ELR (cell line): ENCODE results near the gene EXOC3L1.

Experiments used
- DNase-seq: peaks from one replicate; pipeline ENCODE4 v3.0.0-alpha.2; 2015; ENCODE audit warnings: low read depth

Gene EXOC3L1

DNA sequence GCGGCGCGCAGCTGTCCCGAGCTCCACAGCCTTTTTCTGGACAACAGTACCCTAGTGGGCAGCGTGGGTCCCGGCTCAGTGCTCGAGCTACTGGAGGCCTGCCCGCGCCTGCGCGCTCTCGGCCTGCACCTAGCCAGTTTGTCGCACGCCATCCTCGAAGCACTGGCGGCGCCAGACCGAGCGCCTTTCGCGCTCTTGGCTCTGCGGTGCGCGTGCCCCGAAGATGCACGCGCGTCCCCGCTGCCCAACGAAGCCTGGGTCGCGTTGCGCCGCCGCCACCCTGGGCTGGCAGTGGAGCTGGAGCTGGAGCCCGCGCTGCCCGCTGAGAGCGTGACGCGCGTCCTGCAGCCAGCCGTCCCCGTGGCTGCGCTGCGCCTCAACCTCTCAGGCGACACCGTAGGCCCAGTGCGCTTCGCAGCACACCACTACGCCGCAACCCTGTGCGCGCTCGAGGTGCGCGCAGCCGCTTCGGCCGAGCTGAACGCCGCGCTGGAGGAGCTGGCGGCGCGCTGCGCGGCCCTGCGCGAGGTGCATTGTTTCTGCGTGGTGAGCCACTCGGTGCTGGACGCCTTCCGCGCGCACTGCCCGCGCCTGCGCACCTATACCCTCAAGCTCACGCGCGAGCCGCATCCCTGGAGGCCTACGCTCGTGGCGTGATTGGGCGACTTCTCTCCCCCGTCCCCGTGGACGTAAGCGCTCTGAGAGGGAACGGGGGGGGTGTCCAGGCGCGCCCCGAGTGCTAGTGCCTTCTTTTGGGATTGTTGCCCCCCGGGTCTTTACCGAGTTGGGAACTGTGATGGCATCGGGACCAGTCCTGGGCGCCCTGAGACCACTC lies 26.6 kb downstream of the EXOC3L1 start:
- DNase-seq, result peak; percentile 42

DNA sequence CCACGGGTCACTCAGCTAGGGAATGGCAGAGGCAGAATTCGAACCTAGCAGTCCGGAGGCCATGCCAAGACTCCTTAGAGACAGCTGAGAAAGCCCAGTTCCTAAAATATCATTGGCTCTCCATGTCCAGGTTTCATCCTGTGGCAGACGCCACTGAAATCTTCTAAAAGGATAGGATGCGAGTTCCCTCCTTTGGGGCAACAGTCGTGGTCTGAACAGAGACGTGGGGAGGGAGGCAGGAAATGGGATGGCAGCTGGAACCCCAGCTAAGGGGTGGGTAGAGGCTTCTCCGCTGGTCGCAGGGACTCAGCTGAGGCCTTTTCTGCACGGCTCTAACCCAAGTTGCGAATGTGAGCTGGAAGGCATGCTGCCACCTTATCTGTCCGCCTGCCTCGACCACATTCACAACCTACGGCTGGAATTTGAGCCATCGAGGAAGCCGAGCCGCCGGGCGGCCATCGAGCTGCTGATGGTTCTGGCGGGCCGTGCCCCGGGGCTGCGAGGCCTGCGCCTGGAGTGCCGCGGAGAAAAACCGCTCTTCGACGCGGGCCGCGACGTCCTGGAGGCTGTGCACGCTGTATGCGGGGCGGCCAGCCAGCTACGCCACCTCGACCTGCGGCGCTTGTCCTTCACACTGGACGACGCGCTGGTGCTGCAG lies 27.3 kb downstream of the EXOC3L1 start:
- peak; percentile 36 for DNase-seq

DNA sequence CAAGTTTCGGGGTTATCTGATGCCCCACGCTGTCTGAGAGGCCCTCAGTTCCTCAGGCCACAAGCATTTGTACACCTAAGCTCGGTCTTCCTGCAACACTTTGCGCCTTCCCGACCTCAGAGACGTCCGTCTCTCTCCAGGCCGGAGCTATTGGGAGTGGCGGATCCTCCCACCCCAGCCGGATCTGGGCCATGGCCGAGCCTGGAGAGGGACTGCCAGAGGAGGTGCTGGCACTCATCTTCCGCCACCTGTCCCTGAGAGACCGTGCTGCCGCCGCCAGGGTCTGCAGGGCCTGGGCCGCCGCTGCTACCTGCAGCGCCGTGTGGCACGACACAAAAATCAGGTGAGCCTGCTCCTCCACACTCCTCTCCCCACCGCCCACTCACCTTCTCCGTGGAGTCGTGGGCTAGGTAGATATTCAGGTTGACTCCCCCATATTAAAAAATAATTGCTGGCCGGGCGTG lies 28.3 kb downstream of the EXOC3L1 start:
- no peak for DNase-seq

DNA sequence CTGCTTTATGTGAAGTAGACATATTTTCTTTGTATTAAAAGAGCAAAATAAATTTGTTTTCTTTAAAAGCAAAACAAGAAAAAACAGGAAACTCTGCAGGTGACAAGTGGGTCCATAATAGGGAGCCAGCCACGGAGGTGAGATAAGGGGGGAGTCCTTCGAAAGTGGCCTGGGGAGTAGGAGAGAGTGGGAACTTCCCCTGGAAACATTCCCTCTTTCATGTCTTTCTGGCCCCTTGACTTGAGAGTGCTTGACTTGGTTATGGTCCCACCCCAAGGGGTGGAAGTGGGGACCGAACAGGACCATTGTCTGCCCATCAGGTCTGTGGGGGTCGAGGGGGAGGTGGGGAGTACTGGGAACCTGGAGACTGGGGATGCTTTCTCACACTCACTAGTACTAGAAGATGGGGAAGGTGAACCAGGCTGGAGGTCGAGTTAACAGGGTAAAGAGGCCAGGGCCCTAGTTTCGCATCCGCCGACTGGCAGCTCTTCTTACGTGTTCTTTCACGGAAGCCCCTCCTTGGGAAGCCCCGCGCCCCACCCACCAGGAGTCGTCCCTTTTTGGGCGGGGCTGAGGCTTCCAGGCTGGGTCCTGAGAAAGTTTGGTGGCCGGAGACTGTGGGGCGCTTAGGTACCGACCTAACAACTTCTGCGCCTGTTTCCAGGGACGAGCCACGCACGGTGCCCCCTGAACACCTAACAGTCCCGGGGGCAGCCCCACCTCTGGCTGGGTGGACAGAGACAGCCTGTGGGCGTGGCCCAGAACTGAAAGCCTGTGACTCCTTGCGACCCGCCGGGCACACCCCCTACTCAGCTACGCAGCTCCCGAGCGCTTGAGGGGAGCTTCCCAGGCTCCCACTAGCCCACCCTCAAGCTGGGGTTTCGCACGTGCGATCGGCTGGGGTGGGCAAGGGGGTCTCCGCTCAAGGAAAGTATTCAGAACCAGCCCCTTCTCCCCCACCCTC lies 31.0 kb downstream of the EXOC3L1 start:
- peak; percentile 57 for DNase-seq

DNA sequence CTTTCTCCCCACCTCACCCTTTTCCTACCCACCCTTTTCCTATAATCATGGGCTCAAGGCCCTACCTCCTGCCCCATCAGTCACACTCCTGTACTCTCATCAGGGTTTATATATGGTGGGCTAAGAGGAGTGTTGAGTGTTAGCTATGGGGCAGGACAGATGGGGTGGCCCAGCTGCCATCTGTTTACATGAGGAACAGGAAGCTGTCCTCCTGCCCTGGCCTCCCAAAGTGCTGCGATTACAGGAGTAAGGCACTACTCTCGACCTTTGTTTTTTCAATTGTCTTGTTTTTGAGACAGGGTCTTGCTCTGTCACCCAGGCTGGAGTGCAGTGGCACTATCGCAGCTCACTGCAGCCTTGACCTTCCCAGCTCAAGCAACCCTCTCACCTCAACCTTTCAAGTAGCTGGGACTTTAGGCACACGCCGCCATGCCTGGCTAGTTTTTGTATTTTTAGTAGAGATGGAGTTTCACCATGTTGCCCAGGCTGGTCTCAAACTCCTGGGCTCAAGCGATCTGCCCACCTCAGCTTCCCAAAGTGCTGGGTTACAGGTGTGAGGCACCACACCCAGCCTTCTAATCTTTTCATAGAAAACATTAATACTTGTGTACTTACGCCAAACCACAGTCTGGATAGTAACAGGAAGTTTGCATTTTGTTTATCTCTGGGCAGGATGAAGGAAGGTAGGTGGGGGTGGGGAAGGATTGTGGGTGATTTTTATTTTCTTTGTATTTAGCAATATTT lies 31.9 kb downstream of the EXOC3L1 start:
- DNase-seq, result no peak

DNA sequence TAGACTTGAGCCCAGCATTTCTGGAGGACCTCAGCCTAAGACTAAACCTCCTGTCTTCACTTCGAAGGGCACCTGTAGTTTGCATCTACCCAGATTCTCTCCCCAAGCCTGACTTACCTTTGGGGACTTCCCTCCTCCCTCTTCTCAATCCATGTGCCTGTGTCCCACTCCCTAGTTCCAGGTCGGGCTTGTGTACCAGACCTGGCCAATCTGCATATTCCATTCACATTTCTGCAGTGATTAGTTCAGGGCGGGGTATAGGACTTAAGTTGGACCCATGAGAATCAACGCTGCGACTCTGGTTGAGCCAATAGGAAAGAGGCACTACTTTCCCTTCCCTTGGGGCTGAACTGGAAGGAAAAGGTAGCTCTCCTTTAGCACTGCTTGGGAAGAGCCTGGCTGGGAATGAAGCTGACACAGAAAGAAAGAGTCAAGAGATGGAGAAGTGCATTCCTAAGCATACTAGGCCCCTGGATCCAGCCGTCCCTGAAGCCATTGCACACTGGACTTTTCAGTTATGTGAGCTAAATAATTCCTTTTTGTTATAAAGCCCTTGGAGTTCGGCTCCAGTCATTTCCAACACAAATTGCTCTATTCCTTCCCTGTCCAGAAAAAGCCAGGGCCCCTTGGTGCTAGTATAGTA lies 32.7 kb downstream of the EXOC3L1 start:
- no peak for DNase-seq

DNA sequence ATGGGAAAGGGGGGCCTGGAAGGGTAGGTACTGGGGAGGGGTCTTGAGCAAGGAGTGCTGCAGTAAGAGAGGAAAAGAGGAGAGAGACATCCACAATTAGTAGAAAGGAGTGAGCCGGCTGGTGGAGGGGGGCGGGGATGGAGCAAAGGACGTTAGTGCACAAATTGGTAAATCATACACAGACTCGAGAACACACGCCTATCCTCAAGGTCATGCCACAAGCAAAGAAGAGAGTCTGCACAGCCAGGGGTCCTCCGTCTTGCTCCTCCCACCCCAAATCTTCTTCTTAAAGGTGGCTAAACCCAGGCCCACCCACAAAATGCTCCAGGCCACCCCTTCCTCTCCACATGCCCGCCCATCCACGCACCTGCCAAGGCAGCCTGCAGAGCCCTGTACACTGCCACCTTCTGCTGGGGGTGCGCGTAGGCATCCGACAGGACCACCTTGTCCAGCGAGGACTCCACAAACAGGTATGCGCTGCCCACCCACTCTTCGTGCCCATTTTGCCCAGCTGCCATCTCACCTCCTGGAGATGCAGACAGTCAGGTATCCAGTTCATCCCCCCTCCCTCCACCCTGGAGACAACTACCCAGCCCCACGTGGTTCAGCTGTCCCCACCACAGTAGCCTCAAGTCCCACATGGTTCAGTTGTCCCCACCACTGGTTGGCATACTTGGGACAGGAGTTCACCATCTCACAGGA lies 33.6 kb downstream of the EXOC3L1 start:
- DNase-seq, result no peak

DNA sequence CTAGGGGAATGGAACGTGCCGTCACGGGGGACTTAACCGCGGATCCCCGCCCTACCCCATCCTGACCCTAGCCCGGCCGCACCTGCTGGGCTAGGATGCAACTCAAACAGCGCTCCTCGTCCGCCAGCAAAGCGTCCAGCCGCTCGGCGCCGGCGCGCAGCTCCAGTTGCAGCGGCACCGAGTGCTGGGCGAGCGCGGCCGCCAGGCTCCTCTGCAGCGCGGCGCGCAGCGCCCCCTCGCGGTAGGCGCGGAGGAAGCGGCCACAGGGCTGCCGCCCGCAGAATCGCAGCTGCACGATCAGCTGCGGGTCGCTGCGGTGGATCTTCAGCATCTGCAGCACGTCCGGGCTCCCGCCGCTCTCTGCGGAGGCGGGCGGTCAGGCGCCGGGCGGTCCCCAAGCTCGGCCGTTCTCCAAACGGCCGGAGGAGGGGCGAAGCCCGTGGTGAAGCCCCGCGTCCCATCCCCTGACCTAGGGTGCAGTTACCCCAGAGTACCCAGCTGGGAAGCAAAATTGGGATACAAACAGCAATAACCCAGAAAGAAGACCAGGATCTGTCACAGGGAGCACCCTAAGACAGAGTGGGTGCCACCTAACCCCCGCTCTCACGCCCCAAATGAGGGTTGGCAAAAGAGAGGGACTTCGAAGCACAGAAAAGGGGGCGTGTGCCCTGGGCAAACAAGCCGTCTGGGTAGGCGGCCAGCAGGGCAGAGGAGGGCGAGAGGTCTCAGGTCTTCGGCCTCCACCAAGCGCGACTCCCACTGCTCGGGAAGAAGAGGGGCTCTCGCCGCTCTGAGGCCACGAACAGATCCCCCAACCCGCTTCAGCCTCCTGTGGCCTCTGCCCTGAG lies 34.4 kb downstream of the EXOC3L1 start:
- DNase-seq, result peak; percentile 79

DNA sequence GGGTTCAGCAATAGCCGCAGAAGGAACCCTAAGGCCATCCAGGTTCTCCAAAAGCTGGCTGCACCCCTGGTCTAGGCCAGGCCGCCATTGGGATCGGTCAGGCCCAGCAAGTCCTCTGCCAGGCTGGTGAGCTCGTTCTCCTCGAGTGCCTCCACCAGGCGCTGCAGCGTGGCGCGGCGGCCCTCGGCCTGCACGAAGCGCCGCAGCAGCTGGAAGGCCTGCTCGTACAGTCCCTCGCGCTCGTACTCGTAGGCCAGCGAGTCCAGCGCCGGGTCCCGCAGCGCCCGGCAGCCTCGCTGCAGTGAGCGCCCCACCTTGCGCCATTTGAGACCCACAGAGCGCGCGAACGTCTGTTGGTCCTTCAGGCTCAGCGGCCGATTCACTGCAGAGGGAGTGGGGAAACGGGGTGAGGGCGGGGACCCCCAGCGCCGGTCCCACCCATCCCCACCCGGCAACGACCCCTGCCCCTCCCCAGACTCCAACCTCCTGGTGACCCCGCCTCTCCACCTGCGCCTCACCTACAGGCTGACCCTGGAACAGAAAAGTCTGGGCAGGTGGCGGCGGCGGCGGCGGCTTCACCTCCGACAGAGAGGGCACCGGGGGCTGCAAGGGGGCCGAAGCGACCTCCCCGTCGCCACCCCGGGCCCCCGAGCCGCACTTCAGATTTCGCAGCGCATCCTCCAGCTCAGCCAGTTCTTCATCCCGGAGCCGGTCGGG lies 35.2 kb downstream of the EXOC3L1 start:
- DNase-seq, result no peak

DNA sequence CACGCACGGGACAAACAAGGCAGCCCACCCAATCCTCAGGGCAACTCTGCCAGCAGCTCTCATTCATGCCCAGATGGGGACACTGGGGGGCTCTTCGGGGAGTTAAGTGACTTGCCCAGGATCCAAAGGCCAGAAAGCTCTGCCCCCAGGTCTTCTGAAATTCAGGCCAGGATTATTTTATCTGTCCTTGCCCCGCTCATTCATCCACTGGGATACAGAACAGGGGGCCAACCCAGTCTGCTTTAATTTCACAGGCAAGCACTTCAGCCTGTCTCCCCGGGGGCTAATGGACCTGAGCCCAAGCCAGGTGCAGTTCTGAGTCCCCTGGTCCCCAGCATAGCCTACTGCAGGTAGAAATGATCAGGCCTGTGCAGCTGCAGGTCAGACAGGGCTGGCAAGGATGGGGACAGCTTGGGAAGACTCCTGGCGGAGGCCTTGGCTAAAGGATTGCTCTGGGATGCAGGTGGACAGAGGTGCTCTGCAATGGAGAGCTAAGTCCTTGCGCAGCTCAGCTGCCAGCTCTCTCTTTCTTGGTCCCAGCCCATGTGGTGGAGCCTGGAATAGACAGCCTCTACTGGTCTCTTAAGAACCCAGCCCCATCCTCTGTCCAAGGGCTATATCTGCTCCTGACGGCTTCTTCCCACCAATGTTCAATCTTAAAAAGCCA lies 38.4 kb downstream of the EXOC3L1 start:
- no peak for DNase-seq

DNA sequence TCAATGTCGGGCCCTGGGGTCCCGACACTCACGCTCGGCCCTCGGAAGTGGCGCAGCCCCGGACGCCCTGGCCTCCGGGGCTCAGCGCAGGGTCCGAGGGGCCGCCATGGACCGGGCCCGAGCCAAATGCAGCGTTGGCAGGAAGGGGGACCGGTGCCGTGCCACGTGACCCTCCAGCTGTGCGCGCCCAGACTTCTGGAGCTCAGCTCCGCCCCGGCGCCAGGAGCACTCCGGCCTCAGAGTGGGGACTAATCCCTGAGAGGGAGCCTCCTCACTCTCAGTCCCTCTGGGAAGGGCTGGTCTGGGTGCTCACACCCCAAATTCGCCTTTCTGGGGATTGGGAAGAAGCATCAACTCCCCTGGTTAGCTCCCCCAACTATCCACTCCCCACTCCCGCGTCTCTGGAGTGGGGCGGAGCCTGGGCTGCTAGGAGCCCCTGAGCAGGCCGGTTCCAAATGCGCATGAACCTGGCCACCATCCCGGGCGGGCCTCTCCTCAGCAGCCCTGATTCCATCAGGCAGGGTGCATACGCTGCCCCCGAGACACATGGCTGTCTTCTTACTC lies 39.0 kb downstream of the EXOC3L1 start, which contains the start of gene B3GNT9:
Gene B3GNT9 (minus strand): TSS at position 166 of the 564 bp plus-strand sequence. CDS start 513 bp downstream, outside the sequence.
- peak; percentile 83 for DNase-seq

DNA sequence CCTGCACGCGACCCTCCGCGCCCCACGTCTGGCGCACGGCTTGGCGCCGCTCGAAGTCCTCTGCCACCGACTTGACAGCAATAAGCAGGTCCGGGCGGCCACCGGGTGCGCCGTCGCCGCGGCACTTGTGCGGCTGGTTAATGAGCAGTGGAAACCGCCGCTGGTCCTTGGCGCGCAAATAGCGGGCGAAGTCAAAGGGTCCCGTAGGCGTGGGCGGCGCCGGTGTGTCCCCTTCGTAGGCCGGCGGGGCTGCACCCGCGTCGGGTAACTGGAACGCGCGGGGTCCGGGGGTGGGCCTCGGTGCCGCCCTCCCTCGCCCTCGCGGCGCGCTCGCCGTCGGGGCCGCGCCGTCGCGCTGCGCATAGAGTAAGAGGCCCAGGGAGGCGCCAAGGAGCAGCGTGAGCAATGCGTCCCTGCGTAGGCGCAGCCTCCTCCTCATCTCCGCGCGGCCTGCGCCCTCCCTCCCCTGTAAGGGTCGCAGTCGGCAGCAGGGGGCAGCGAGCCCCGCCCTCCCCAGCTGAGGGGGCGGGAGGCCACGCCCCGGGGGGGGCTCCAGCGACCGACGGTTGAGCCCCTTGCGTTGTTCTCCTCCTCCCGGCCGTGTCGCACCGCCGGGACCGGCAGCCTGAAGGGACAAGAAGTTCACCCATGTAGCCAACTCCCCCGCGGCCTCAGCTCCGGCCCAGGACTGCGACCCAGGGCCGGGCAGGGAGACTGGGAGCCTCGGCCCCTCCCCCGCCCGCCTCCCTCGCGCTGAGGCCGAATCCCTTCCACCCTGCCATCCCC lies 39.7 kb downstream of the EXOC3L1 start:
- peak; percentile 45 for DNase-seq

DNA sequence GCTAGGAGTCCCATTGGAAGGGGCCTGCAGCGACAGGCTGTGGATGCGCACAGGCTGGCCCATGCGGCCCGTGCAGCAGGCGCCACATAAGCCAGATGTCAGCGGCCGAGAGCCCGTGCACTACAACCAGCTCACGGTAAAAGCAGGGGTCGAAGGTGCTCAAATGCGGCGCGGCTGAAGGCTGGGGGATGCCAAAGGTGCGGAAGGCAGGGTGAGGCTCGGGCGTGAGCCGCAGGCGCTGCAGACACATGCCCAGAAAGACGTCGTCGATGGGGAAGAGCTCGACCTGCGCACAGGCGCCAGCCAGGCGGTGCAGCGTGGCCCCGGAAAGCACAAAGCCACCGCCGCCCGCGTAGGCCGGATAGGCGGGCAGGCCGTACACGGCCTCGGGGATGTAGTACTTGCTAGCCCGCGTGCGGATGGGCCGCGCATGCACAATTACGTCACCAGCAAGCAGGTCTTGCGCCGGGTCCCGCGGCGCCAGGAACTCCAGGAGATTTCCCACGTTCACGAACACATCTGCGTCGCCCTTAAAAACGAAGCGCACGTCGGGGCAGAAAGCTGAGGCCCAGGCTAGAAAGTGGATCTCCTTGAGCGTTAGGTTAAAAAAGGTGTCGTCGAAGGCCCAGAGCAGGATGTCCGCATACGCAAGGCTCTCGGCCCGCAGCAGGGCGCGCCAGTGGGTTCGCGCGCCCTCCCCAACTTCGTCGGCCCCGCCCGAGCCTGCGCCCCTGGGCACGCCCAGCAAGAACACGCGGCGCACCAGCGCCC lies 40.5 kb downstream of the EXOC3L1 start:
- no peak for DNase-seq

DNA sequence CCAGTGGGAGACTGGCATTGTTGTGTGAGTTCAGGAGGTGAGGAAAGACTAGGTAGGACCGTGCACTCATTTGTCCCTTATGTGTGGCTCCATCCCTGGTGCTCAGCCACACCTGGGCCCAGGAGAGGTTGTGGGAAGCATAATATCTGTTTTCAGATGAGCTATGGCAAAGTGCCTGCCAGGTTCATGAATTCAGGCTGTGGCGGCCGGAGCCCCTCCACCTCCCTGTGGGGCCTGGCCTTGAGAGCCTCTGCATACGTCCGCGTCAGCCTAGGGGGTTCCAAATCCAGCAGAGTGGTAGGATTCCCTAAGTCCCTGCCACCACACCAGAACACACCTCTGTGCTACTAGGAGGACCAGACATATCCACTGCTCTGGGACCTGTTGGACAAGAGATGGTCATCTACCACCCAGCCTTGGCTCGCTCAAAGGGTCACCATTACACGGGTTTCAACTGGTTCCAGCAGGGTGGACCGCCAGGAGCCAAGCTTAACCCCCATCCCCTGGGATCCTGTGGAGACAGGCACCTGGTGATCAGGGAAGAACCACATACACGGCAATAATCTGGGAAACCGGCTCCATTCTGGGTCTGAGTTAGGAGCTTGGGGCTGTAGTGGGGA lies 41.2 kb downstream of the EXOC3L1 start:
- DNase-seq, result no peak

DNA sequence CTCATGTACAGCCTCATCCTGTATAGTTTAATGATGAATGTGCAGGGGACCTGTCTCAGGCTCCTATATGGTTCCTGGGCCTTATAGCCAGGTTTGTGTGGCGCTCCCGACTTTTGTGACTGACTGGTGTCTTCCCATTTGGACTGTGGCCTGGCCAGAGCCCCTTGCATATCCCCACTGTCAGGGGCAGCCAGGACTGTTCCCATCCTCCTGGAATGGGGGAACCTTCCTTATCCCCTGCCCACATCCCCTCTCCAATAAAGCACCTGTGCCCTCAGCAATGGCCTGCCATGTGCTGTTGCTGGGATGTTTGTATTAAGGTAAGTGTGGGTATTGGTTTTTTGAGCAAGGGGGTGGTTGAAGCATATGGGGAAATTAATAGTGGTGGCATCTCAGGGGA lies 41.7 kb downstream of the EXOC3L1 start:
- no peak for DNase-seq
